Measurements from ENCODE around the gene TUBB2B. TPM values are rescaled to one million over a fixed set of nuclear protein-coding genes. Genes with fewer than 3 reads are reported as not detected.

Gene TUBB2B
- total and polyA plus RNA-seq, 9 of the 15 experiments (the other 6 are each of a cell fraction or from before 2014, with no cell fraction given): 0.11 to 9.7 (median 4.6) TPM

GRCh38 chr6:3259491-3259958 is 32.1 kb upstream of the TUBB2B start (continued):
- TF ChIP-seq ARID3B (CRISPR knock-in tag; IDR thresholded peaks at IDR 0.05; ENCODE audit: borderline replicate concordance) (no peak), NFIC (IDR thresholded peaks at IDR 0.05) (no peak), TGIF2 (CRISPR knock-in tag; IDR thresholded peaks at IDR 0.05) (no peak), ZNF79 (CRISPR knock-in tag; IDR thresholded peaks at IDR 0.05; ENCODE audit: low read depth) (no peak), ZNF324 (CRISPR knock-in tag; IDR thresholded peaks at IDR 0.05) (no peak), TSHZ1 (CRISPR knock-in tag; IDR thresholded peaks at IDR 0.05) (no peak), ZNF318 (IDR thresholded peaks at IDR 0.05; ENCODE audit: borderline replicate concordance in 1 of 2, low read depth in 1 of 2) (no peak), DDX20 (tag; IDR thresholded peaks at IDR 0.05; ENCODE audit: low read depth) (no peak), EGR1 (conservative IDR thresholded peaks at IDR 0.05) (no peak), PTBP1 (IDR thresholded peaks at IDR 0.05; ENCODE audit: low read depth, low read length) (no peak), ZNF263 (CRISPR knock-in tag; IDR thresholded peaks at IDR 0.05; ENCODE audit: borderline replicate concordance) (0 out of 2 replicates have a peak, but pooled peaks have one; percentile 47)
